Measurements from ENCODE around the gene MTX1.

DNA sequence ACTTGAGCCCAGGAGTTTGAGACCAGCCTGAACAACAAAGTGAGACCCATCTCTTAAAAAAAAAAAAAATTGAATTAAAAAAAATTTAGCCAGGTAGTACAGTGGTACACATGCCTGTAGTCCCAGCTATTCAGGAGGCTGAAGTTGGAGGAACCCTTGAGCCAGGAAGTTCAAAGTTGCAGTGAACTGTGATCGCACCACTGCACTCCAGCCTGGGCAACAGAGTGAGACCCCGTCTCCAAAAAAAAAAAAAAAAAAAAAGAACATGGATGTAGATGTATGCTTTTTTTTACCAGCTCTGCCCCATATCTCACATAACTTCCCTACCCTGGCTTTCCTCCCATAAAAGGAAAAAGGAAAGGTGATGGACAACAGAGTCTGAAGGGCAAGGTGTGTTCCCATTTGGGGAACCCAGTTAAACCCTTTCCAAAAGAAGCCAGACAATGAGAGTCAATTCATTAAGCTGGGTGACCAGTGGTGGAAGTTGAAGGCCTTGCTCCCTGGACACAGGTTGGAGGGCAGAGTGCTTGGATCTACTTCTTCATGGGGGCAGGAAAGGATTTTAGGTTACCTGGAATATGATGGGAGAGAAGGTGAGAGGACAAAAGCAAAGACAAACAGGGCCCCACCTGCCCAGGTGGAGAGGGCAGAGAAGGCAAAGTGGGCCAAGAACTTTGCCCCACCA lies 38.3 kb upstream of the MTX1 start:
- TF ChIP-seq POLR2A (IDR thresholded peaks at IDR 0.05): no peak
- TF ChIP-seq, protein P1, sequence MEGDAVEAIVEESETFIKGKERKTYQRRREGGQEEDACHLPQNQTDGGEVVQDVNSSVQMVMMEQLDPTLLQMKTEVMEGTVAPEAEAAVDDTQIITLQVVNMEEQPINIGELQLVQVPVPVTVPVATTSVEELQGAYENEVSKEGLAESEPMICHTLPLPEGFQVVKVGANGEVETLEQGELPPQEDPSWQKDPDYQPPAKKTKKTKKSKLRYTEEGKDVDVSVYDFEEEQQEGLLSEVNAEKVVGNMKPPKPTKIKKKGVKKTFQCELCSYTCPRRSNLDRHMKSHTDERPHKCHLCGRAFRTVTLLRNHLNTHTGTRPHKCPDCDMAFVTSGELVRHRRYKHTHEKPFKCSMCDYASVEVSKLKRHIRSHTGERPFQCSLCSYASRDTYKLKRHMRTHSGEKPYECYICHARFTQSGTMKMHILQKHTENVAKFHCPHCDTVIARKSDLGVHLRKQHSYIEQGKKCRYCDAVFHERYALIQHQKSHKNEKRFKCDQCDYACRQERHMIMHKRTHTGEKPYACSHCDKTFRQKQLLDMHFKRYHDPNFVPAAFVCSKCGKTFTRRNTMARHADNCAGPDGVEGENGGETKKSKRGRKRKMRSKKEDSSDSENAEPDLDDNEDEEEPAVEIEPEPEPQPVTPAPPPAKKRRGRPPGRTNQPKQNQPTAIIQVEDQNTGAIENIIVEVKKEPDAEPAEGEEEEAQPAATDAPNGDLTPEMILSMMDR (IDR thresholded peaks at IDR 0.05): no peak
